ENCODE data around the gene MLLT10.
A peak's percentile ranks its signal among the peaks of the same experiment; 100 is the strongest.

The MLLT10 gene

DNA sequence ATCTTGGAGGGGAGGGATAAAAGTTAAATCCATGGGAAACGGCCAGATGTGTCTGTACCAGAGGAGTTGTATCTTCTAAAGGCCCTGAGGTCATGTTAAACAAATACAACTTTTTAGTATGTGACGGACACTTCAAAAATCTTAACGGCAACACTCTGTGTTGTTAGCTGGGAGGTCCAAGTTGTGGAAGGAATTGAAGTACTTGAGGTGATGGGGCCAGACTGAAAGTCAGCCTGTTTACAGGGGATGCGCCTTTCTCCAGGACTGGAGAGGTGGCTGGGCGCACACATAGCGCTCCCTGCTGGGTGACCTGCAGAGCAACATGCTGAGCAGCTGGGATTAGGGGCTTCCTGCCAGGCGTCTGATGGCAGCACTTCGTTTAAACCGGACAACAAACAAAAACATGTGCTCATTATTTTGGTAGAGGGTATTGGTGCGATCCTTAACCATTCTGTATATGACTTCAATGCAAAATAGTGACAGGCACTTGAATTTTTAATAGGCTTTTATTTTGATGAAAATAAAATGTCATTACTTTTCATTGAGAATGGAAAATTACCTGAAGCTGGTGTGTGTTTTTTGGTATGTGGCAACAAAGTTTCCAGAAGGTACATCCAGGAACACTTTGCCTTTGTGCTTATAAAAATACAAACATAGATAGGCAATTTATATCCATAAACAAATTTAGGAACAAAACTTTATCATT, 198.2 kb downstream of the MLLT10 start:
- Mint-ChIP-seq H3K9me3 (no peaks in the 10 kb centered on the region), H3K4me3 (no peak overlapping the region), H3K36me3 (ENCODE audit: low read depth) (peaks cover 37% of the 10 kb centered on the region), H3K27me3 (ENCODE audit: low read depth) (no peaks in the 10 kb centered on the region), H3K27ac (no peak overlapping the region), H3K4me1 (ENCODE audit: low read depth) (peaks cover 22% of the 10 kb centered on the region)

DNA sequence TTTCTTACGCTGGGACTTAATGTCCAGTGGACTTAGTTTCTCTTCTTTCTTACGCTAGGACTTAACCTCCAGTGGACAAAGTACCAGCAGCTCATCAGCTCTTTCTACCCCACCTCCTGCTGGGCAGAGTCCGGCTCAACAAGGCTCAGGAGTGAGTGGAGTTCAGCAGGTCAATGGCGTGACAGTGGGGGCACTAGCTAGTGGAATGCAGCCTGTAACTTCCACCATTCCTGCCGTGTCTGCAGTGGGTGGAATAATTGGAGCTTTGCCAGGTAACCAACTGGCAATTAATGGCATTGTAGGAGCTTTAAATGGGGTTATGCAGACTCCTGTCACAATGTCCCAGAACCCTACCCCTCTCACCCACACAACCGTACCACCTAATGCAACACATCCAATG, 199.7 kb downstream of the MLLT10 start:
- Mint-ChIP-seq H3K4me3 (no peak overlapping the region), H3K9me3 (no peaks in the 10 kb centered on the region), H3K27me3 (ENCODE audit: low read depth) (no peaks in the 10 kb centered on the region), H3K27ac (no peak overlapping the region), H3K36me3 (ENCODE audit: low read depth) (peaks cover 34% of the 10 kb centered on the region), H3K4me1 (ENCODE audit: low read depth) (peaks cover 22% of the 10 kb centered on the region)

DNA sequence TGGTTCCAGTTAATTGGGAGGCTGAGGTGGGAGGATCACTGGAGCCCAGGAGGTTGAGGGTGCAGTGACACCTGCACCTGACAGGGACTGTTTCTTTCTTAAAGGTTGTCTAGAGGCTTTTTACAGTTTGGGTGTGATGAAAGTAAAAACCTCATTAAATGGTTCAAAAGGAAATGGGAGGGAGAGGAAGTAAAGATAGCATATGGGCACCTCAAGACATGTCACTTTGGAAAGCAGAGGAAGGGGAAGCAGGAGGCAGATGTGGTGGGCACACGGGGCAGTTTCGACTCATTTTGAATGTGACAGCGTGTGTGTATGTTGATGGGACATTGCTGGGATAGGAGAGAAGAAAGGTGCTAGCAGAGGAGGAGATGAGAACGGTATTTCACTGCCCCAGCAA, 203.1 kb downstream of the MLLT10 start:
- Mint-ChIP-seq H3K27ac (peak overlapping the region; percentile 16), H3K9me3 (no peaks in the 10 kb centered on the region), H3K4me3 (no peak overlapping the region), H3K4me1 (ENCODE audit: low read depth) (peaks cover 39% of the 10 kb centered on the region), H3K36me3 (ENCODE audit: low read depth) (peaks cover 42% of the 10 kb centered on the region), H3K27me3 (ENCODE audit: low read depth) (no peaks in the 10 kb centered on the region)

DNA sequence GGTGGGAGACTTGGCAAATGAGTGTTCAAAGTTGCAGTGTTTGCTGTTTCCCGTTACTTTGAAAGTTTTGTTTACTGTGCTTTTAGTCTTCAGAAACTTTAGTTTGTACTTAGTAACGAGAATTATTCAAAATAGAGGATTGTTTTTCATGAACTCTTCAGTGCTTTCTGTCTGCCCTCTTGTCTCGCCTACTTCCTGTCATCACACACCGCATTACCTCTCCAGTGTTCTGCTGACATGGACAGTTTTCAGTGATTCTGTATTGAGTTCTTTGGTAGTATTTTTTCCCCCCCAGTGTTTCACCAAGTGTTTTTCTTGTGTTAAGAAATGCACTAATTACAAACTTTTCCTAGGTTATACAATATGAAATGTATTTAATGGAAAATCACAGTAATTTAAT, 207.0 kb downstream of the MLLT10 start:
- Mint-ChIP-seq H3K27me3 (ENCODE audit: low read depth) (no peaks in the 10 kb centered on the region), H3K4me1 (ENCODE audit: low read depth) (peaks cover 37% of the 10 kb centered on the region), H3K36me3 (ENCODE audit: low read depth) (peaks cover 31% of the 10 kb centered on the region), H3K27ac (peak overlapping the region; percentile 62), H3K4me3 (no peak overlapping the region), H3K9me3 (no peaks in the 10 kb centered on the region)

DNA sequence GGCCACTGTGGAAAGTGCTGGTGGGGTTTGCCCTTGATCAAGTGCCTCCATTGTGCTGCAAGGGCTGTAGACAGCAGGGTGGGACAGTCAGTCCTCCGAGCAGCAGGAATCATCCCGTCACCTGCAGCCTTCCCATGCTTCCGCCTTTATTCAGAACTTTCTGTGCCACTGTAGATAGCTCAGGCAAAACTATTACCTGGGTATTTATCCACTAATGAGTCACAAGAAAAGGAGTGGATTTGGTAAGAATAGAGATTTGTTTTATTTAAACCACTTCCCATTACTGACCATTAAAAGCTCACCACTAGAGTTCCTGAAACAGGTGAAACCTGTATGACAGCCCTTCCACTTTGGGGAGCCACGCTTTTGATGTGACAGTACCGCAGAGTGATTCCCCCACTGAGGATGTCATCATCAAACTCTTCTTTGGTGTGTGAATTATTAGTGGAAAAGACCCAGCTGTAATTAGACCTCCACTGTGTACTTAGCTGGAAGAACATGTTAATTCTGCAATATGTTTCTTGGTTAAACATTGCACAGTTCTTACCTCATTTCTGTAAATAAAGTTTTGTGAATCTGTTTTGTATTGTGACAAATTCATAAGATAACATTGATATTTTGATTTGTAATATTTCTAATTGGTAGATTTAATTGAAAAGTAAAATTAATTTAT, 208.8 kb downstream of the MLLT10 start:
- H3K4me3 Mint-ChIP-seq = no peak overlapping the region
- H3K9me3 Mint-ChIP-seq = no peaks in the 10 kb centered on the region
- no peaks in the 10 kb centered on the region for H3K27me3 Mint-ChIP-seq (ENCODE audit: low read depth)
- peak overlapping the region; percentile 7 for H3K27ac Mint-ChIP-seq
- peaks cover 26% of the 10 kb centered on the region for H3K36me3 Mint-ChIP-seq (ENCODE audit: low read depth)
- H3K4me1 Mint-ChIP-seq (ENCODE audit: low read depth) = peaks cover 34% of the 10 kb centered on the region

DNA sequence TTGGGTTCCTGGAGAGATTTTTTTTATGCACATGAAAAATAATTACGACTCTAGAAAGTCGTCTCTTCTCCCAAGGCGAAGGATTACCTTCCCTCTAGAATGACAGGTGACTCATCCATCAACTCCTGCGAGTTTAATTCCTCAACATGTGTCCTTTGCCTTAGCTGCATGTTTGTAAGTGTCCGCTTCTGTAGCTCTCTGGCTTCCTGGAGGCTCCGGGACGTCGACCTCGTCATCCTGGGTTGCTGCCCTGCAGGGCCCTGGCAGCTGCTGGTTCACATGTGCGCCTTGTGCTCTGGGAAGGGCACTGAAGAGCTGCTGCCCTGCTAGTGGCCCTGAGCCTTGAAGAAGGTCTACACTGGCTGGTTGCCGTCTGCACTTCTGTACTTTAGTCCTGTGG, 210.2 kb downstream of the MLLT10 start:
- Mint-ChIP-seq H3K36me3 (ENCODE audit: low read depth) (peaks cover 18% of the 10 kb centered on the region), H3K4me1 (ENCODE audit: low read depth) (peaks cover 26% of the 10 kb centered on the region), H3K27ac (no peak overlapping the region), H3K4me3 (no peak overlapping the region), H3K9me3 (no peaks in the 10 kb centered on the region), H3K27me3 (ENCODE audit: low read depth) (no peaks in the 10 kb centered on the region)

DNA sequence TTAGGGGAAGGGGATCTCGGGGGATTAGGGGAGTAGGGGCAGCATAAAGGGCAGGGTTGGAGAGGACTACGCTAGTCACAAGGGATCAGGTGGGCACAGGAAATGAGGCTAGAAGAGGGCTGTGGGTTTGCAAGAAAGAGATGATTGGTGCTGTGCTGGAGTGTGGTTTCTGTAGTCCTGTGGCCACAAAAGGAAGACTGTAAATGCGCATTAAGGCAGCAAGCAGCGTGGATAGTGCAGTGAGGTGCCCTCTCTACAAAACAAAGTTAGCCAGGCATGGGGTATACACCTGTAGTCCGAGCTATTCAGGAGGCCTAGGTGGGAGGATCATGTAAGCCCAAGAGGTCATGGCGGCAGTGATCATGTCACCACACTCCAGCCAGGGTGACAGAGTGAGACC, 212.1 kb downstream of the MLLT10 start:
- Mint-ChIP-seq H3K36me3 (ENCODE audit: low read depth) (peaks cover 9% of the 10 kb centered on the region), H3K4me1 (ENCODE audit: low read depth) (peaks cover 15% of the 10 kb centered on the region), H3K4me3 (peak overlapping the region; percentile 26), H3K27ac (peak overlapping the region; percentile 57), H3K27me3 (ENCODE audit: low read depth) (no peaks in the 10 kb centered on the region), H3K9me3 (no peaks in the 10 kb centered on the region)

DNA sequence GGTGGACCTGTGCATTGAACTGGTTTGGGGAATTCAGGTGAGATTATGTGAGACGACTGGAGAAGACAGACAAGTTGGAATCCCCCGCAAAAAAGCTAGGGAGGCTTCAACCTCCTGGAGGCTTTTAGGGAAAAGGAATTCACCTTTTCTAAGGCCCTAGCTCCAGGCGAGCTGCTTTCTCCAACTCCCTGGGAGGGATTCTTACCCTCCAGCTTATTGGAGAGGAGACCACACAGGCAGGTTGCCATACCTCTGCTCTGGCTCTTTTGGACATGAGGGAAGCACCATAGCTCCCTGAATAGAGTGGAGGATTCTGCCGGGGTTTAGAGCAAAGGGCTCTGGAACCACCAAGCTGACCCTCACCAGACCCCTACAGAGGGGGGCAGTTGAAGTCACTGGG, 213.8 kb downstream of the MLLT10 start:
- H3K27me3 Mint-ChIP-seq (ENCODE audit: low read depth) = no peaks in the 10 kb centered on the region
- H3K36me3 Mint-ChIP-seq (ENCODE audit: low read depth) = peaks cover 5% of the 10 kb centered on the region
- H3K9me3 Mint-ChIP-seq = no peaks in the 10 kb centered on the region
- H3K4me1 Mint-ChIP-seq (ENCODE audit: low read depth) = peaks cover 14% of the 10 kb centered on the region
- H3K27ac Mint-ChIP-seq = no peak overlapping the region
- no peak overlapping the region for H3K4me3 Mint-ChIP-seq

DNA sequence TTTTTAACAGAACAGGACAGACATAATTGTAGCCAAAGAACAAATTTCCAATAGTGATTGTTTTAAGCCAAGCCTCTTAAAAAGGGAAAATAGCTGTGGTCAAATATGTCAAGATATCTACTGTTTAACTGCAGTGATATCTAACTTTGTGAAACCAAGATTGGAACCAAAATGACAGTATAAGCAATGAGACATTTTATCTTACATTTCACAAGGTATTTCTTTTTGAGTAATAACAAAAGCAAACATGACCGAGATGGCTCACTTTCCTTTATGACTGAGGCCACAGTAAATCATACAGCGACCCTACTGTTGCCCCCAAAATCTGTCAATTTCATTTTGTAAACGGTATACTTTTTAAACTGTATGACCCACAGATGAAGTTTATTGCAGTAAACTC, 215.8 kb downstream of the MLLT10 start:
- H3K27ac Mint-ChIP-seq = no peak overlapping the region
- no peaks in the 10 kb centered on the region for H3K27me3 Mint-ChIP-seq (ENCODE audit: low read depth)
- no peaks in the 10 kb centered on the region for H3K9me3 Mint-ChIP-seq
- no peak overlapping the region for H3K4me3 Mint-ChIP-seq
- H3K4me1 Mint-ChIP-seq (ENCODE audit: low read depth) = peaks cover 14% of the 10 kb centered on the region
- H3K36me3 Mint-ChIP-seq (ENCODE audit: low read depth) = peaks cover 4% of the 10 kb centered on the region

DNA sequence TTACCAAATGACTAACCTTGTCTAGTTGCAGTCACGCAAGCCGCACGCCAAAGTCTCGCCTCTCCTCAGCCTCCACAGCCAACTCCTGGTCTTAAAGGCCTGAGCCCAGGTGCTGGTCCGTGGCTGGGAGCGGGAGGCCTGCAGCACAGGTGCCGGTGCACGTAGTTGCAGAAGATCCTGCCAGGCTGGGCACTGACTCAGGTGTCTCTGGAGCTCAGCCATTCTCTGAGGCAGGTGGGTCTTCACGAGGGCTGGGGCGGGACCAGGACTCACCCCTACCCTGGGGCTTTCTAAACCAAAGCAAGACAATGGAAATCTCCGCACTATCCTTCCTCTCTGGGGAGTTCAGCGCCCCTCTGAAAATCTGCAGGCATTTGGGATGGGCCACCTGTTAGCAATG, 216.4 kb downstream of the MLLT10 start:
- H3K27me3 Mint-ChIP-seq (ENCODE audit: low read depth) = no peaks in the 10 kb centered on the region
- H3K4me3 Mint-ChIP-seq = no peak overlapping the region
- no peaks in the 10 kb centered on the region for H3K9me3 Mint-ChIP-seq
- H3K4me1 Mint-ChIP-seq (ENCODE audit: low read depth) = peaks cover 12% of the 10 kb centered on the region
- peaks cover 4% of the 10 kb centered on the region for H3K36me3 Mint-ChIP-seq (ENCODE audit: low read depth)
- H3K27ac Mint-ChIP-seq = no peak overlapping the region

DNA sequence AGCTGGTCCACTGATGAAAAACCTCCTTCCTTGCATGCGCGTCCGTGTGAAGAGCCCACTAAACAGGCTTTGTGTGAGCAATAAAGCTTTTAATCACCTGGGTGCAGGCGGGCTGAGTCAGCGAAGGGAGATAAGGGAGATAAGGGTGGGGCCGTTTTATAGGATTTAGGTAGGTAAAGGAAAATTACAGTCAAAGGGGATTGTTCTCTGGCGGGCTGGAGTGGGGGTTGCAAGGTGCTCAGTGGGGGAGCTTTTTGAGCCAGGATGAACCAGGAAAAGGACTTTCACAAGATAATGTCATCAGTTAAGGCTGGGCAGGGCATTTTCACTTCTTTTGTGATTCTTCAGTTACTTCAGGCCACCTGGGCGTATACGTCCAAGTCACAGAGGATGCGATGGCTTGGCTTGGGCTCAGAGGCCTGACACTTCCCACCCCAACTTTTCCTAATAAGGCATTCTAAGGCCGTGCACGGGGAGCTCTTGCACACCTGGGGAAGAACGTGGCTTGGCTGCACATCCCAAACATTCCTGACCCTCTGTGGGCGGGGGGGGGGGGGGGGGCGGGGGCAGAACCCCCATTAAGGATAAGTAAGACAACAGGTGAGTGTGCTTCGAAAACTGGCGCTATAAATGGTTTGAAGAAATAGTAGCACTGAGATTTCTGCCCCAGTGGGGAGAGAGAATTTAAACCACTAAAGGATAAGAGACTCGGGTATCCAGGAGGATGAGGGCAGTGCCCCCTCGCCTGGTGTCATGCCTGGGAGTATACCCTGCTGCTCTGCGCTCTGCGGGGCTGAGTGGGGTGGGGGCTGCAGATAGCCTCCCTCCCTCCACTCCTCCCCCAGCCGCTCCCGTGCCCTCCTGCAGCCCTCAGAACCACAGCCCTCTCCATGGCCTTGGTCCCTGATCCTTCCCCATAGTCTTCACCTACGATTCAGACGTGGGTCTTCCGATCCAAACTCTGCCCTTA, 217.6 kb downstream of the MLLT10 start:
- no peak overlapping the region for H3K4me3 Mint-ChIP-seq
- H3K36me3 Mint-ChIP-seq (ENCODE audit: low read depth) = no peaks in the 10 kb centered on the region
- peaks cover 6% of the 10 kb centered on the region for H3K4me1 Mint-ChIP-seq (ENCODE audit: low read depth)
- no peak overlapping the region for H3K27ac Mint-ChIP-seq
- no peaks in the 10 kb centered on the region for H3K27me3 Mint-ChIP-seq (ENCODE audit: low read depth)
- no peaks in the 10 kb centered on the region for H3K9me3 Mint-ChIP-seq

DNA sequence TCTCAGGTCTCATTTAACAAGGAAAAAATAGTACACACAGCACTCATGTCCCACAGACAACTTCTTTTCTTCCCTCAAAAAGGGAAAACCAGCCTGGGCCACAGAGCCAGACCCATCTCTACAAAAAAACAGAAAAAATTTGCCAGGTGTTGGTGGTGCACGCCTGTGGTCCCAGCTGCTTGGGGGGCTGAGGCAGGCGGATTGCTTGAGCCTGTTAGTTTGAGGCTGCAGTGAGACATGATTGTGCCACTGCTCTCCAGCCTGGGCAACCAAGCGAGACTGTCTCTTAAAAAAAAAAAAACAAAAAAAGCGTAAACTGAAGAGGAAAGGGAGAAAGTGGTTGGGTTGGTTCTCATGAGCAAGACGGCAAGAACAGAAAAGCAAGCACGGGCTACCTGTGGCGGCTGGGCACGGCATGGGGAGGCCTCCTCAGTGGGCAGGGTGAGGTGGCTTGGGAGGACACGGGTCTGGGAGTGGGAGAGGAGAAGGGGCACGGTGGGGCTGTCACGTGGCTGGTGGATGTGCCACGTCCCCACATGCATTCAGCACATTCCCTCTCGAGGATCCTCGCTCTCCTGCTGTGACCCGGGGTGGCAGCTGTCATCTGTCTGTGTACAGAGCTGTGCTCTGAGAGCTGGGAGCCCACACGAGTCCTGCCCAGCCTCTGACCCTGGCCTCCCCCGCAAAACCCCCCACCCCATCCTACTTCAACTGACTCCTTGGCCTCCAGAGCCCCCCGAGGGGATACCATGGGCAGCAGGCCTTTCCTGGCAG, 219.7 kb downstream of the MLLT10 start:
- Mint-ChIP-seq H3K4me3 (no peak overlapping the region), H3K27me3 (ENCODE audit: low read depth) (no peaks in the 10 kb centered on the region), H3K36me3 (ENCODE audit: low read depth) (peaks cover 2% of the 10 kb centered on the region), H3K4me1 (ENCODE audit: low read depth) (no peaks in the 10 kb centered on the region), H3K27ac (no peak overlapping the region), H3K9me3 (no peaks in the 10 kb centered on the region)

DNA sequence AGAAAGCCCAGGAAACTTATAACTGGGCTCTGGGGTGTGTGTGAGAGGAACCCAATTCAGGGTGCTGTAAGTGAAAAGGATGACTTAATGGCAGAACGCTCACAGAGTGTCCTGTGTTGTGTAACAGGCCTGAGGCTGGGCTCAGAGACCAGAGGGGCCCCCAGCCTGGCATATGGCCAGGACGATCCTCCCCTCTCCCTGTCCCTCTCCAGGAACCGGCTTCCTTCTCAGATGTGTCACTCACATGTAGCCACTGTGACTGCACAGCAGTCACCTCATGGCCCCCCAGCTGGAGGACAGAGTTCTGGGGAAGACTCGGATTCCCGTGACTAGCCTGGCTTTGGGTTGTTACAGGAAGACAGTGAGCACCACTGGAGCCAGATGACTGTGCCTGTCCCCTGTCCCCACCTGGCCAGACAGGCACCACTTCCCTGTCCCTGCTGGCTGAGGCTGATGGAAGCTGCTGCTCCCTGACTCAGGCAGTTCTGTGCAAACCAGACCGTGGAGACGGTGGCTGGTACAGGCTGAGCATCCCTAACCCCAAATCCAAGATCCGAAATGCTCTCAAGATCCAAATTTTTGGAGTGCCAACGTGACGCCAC, 220.5 kb downstream of the MLLT10 start:
- no peak overlapping the region for H3K4me3 Mint-ChIP-seq
- H3K27me3 Mint-ChIP-seq (ENCODE audit: low read depth) = no peaks in the 10 kb centered on the region
- H3K36me3 Mint-ChIP-seq (ENCODE audit: low read depth) = peaks cover 4% of the 10 kb centered on the region

DNA sequence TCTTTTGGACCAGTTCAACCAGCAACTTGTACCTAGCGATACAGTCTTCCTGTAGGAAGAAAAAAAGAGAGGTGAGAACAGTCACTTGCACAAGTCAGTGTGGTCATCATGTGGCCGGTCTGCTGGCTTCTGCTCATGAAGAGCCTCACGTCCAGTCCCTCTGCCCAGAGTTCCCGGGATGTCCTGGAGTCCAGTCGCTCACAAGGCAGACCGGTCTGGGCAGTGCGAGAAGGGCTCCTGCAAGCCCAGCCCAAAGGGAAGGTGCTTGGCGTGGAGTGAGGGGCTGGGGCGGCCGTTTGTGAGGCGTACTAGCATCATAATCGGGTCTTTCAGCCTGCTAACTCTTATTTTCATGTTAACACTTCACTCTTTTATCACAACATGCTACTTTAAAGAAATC, 222.7 kb downstream of the MLLT10 start:
- peaks cover 4% of the 10 kb centered on the region for H3K36me3 Mint-ChIP-seq (ENCODE audit: low read depth)
- H3K4me3 Mint-ChIP-seq = no peak overlapping the region
- no peaks in the 10 kb centered on the region for H3K27me3 Mint-ChIP-seq (ENCODE audit: low read depth)
- H3K9me3 Mint-ChIP-seq = no peaks in the 10 kb centered on the region
- no peak overlapping the region for H3K27ac Mint-ChIP-seq
- no peaks in the 10 kb centered on the region for H3K4me1 Mint-ChIP-seq (ENCODE audit: low read depth)

More for the DNA sequence above, 220.5 kb downstream of the MLLT10 start:
- H3K9me3 Mint-ChIP-seq = no peaks in the 10 kb centered on the region
- H3K4me1 Mint-ChIP-seq (ENCODE audit: low read depth) = no peaks in the 10 kb centered on the region
- H3K27ac Mint-ChIP-seq = no peak overlapping the region
